ENCODE data around the gene NFATC2. TPM values are rescaled to one million over a fixed set of nuclear protein-coding genes. Genes with fewer than 3 reads are reported as not detected.

NFATC2 gene
- total and polyA plus RNA-seq, 2 of the 8 experiments (the other 6 are each of a cell fraction or from before 2014, with no cell fraction given): 0.27 to 0.91 TPM

GRCh38 chr20:51454250-51454865 lies 88.2 kb downstream of the NFATC2 start:
- H3K23me2 ChIP-seq (ENCODE audit: low read depth, low read length): peaks cover 3% of the 10 kb centered on the region; the same call in 1 of the 2 replicates
- no peak overlapping the region for H4K8ac ChIP-seq (ENCODE audit: extremely low read depth, insufficient read depth, low read length)
- H2BK12ac ChIP-seq (ENCODE audit: low read depth, low read length): no peak overlapping the region
- 96% methylated on average over 9 of the region's 9 CpGs; no CpG with 5 or more reads in 1 of the 2 experiments for WGBS, 2 experiments (ENCODE audit: extremely low coverage in 1 of 2, insufficient coverage in 1 of 2, insufficient read length in 1 of 2, insufficient replicate concordance in 2 of 2, low coverage in 1 of 2, low lambda C conversion rate in 2 of 2, missing lambda C conversion rate in 1 of 2)
- ChIA-PET POLR2A (ENCODE audit: partially characterized antibody) (no interaction called here), CTCF (ENCODE audit: partially characterized antibody) (interaction anchor here (1.0 kb wide), 1 partner anchor 12 kb away, joined by 3 read pairs; no protein-coding TSS in a partner anchor)
- no peaks in the 10 kb centered on the region for H3K79me2 ChIP-seq (ENCODE audit: control insufficient read depth in 1 of 2, insufficient read depth in 2 of 2, low read length in 2 of 2)
- no peak overlapping the region for H3K56ac ChIP-seq (replicated peaks; ENCODE audit: insufficient read length, low read depth, low read length)
- no peaks in the 10 kb centered on the region for H3K27me3 ChIP-seq (replicated peaks in 1 of 4; ENCODE audit: control insufficient read depth in 3 of 4, extremely low read depth in 1 of 4, insufficient read depth in 3 of 4, low read length in 3 of 4)
- TF ChIP-seq EZH2 (IDR thresholded peaks at IDR 0.05; ENCODE audit: low read depth, low read length, severe bottlenecking) (no peak), POLR2AphosphoS5 (IDR thresholded peaks at IDR 0.05; ENCODE audit: low read depth, low read length) (no peak)
- no peak overlapping the region for H2AK5ac ChIP-seq (ENCODE audit: low read depth, low read length)
- no peak overlapping the region for H2BK20ac ChIP-seq (ENCODE audit: low read length)
- H2BK120ac ChIP-seq (replicated peaks; ENCODE audit: low read depth, low read length): no peak overlapping the region
- no peak overlapping the region for H2BK5ac ChIP-seq (ENCODE audit: low read depth, low read length)
- no peaks in the 10 kb centered on the region for H3K36me3 ChIP-seq (ENCODE audit: control insufficient read depth in 2 of 4, insufficient read depth in 4 of 4, low read length in 3 of 4)
- no peak overlapping the region for H2AFZ ChIP-seq (ENCODE audit: low read length)
- H2BK15ac ChIP-seq (ENCODE audit: low read length): no peak overlapping the region
- no peak overlapping the region for H3K18ac ChIP-seq (ENCODE audit: extremely low read depth, low read length)
- H4K5ac ChIP-seq (ENCODE audit: insufficient read length, low read depth, low read length): no peak overlapping the region
- H3K79me1 ChIP-seq (ENCODE audit: low read depth, low read length): no peaks in the 10 kb centered on the region
- no peaks in the 10 kb centered on the region for H3K9me3 ChIP-seq (ENCODE audit: insufficient read depth in 2 of 2, low read depth in 1 of 2, low read length in 1 of 2)
- no peaks in the 10 kb centered on the region for H3K4me1 ChIP-seq (replicated peaks in 1 of 4; ENCODE audit: control insufficient read depth in 3 of 4, insufficient read depth in 4 of 4, low read length in 3 of 4)
- no peak overlapping the region for H4K91ac ChIP-seq (replicated peaks; ENCODE audit: insufficient read length, low read length)
- no peak overlapping the region for H3K4me3 ChIP-seq (ENCODE audit: extremely low read depth in 1 of 4, insufficient read depth in 2 of 4, low read depth in 3 of 4, low read length in 4 of 4)
- H3K23ac ChIP-seq (ENCODE audit: insufficient read length): no peak overlapping the region
- no peak overlapping the region for H3K14ac ChIP-seq (ENCODE audit: insufficient read length)
- H3K9ac ChIP-seq (replicated peaks in 1 of 4; ENCODE audit: extremely low read depth in 1 of 4, low read depth in 3 of 4, low read length in 3 of 4): no peak overlapping the region
- no peaks in the 10 kb centered on the region for H4K20me1 ChIP-seq (replicated peaks in 1 of 2; ENCODE audit: control insufficient read depth in 1 of 2, insufficient read depth in 2 of 2, low read length in 2 of 2)
- FAIRE-seq: no peak
- no peak overlapping the region for H3K4ac ChIP-seq (replicated peaks; ENCODE audit: insufficient read length, low read depth, low read length)
- no peak for DNase-seq (ENCODE audit: low read depth in 1 of 2, low spot score in 2 of 2)
- no peak overlapping the region for H3K27ac ChIP-seq (ENCODE audit: low read depth, low read length)
- H3K4me2 ChIP-seq (ENCODE audit: insufficient read depth in 1 of 2, low read depth in 2 of 2, low read length in 2 of 2): no peak overlapping the region
